Femur (tissue), 1 donor: ENCODE results near the gene POU2F1.

Experiments
- DNase-seq: peaks from one replicate; pipeline ENCODE4 v3.0.0-alpha.2; 2017

Gene POU2F1

DNA sequence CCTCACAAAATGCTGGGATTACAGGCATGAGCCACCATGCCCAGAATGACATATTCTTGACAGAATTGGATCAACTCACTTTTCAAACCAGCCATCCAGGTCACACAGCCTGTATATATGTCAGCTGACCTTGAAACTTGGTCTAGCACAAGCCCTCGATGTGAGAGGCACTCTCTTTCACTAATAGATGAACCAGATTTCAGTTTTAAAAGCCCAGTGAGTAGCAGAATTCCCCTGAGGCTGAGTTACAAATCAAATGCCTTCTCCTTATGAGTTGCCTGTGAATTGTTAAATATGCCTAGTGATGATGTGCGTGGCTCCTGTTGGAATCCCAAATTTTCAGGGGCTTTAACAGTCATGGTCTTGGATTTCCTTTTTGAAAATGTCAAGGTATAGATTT lies 208.9 kb downstream of the POU2F1 start:
- no peak for DNase-seq

DNA sequence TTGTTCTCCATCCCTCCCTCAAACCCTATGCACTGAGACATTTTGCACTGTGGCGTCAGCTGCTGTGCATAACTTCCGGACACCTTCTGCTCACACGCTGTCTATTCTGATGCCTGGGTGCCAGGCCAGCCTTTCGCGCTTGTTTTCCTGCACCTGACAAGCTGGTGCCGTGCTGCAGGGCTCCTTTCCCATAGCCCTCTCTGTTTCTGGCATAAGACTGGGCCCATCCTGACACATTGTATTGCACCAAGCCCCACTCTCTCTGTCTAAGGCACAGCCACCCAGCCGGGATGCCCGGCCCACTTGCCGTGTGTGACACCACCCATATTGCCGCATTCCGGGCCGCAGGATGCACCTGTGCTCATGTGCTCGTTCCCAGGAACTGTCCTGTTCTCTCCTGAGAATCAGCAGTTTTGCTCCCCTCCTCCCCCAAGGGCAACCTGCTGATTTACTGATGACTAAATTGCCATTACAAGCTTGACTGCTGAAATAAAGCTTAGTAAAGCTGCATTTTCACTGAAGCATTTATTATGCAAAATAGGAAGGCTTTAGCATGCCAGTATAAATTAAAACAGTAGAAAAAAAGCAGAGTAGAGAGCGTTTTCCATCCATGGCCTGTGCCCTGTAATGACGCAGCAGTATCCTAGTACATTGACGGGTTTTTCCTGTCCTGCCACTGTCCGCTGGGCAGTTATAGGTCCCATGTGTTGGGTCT lies 209.6 kb downstream of the POU2F1 start:
- no peak for DNase-seq

GRCh38 chr1:167430849-167431242 lies 210.2 kb downstream of the POU2F1 start:
- no peak for DNase-seq

DNA sequence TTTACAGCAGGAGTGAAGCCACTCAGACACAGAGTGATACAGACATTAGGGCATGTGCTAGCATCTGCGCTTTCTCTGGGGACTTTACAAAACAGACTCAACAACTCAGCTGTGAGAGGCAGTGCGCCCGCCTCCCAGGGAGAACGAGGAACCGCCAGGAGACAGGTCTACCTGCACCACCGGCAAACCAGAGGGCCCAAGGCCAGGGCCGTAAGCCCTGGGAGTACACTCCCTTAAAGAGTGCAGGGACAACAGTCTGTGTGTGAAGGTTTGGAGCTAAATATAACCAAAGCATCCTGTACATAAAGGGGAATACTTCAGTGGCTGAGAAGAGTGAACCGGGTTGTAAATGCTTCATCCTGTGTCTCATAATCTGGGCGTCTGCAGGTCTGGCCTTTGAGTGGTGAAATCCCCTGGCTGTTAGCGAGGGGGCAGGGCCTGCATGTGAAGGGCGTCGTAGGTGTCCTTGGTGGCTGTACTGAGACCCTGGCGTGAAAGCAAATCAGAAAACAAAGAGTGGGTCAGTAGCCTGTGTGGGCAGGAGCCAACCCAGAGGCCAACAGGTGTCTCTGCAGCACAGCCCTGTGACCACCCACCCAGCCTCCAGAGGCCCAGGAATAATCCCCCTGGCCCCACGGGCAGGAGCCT lies 210.7 kb downstream of the POU2F1 start:
- no peak for DNase-seq

- no peak for DNase-seq
Observed at GRCh38 chr1:167431909-167432650, 211.4 kb downstream of the POU2F1 start.

DNA sequence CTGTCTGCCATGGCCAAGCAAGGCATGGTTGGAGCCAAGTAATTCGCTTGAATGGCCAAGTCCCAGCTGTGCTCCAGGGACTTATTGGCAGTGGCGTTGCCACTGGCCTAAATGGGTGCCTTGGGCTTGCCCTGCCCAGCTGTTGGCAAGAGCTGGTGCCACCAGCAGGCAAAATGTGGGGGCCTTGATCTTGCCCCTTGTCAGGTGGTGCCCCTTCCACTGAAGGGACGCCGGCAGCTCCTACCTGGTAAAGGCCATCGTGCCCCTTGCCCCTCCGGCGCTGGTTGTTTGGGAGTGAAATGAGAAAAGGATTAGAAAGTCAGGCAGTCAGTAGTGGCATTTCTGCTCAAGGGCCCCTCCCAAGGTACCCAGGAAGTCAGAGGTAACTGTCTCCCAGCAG lies 212.1 kb downstream of the POU2F1 start:
- no peak for DNase-seq

GRCh38 chr1:167433884-167434283 lies 213.2 kb downstream of the POU2F1 start:
- no peak for DNase-seq

DNA sequence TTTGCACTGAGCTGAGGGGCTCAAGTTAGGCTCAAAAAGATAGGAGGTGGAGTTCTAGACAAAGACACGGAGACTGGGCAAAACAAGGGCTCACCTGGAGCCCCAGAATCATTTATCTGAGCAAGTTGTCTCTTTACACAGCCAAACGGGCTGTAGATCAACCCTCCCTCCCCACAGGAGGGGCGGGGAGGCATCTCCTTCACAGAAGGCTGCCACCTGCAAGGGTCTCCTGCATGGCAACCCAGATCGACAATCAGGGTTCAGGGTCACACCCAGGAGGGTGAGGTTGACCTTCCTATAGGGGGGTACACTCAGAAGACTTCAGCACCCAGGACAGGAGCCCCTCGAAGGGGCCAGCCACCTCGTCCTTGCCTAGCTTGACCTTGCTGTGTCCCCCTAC lies 213.6 kb downstream of the POU2F1 start:
- no peak for DNase-seq

DNA sequence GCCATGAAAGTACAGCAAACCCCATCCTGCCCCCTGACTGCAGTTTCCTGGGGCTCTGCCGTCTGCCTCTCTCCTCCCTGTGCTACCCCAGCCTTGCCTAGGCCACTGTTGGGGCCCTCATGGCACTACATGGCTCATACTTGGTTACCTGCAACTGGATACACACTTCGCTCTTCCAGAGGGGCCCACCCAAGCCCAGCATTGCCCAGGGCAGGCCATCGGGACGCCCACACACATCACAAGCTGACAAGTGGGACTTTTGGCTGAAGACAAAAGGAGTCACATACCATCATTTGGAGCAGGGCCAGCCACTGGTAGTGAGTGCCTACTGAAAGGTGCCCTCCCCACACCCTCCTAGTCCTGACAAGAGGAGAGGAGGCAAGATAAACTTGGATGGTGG lies 214.8 kb downstream of the POU2F1 start:
- DNase-seq = no peak

DNA sequence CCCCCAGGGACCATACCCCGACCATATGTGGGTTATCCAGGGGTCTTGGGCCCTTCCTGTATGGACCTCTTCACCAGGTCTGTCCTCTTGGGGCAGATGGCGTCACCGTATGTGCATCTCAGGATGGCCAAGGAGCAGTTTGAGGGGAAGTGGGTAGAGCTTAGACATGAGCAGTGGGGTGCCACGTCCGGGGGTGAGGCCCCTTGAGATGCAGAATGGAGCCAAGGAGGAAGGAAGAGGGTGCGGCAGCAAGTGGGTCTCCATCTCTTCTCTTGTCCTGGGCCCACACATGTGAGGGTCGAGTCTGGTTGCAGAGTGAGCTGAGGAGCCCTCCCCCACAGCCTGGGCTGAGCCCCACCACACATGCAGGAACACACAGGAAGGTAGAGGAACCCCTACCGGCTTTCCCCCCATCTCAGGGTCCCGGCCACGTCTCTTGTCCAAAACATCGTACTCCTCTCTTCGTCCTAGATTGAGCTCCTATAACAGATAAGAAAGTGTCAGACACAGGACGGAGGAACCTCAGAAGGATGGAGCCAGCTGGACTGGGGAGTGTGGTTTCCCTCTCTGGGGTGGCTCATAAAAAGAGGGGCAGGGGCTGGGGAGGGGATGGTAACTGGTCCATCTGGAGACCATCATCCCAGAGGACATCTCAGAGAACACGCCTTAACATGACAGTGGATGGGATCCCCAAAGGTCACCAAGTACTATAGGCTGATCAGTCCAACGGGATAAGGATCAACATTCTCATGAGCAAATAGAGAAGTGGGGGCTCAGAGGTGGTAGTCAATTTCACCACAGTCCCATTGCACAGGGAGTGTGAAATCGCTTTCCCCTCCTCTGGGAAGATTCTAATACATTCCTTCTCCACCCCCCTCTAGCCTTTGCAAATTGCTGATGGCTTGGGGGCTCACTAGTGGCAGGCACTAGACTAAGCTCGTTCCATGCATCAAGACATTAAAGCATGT lies 217.8 kb downstream of the POU2F1 start:
- DNase-seq = no peak

DNA sequence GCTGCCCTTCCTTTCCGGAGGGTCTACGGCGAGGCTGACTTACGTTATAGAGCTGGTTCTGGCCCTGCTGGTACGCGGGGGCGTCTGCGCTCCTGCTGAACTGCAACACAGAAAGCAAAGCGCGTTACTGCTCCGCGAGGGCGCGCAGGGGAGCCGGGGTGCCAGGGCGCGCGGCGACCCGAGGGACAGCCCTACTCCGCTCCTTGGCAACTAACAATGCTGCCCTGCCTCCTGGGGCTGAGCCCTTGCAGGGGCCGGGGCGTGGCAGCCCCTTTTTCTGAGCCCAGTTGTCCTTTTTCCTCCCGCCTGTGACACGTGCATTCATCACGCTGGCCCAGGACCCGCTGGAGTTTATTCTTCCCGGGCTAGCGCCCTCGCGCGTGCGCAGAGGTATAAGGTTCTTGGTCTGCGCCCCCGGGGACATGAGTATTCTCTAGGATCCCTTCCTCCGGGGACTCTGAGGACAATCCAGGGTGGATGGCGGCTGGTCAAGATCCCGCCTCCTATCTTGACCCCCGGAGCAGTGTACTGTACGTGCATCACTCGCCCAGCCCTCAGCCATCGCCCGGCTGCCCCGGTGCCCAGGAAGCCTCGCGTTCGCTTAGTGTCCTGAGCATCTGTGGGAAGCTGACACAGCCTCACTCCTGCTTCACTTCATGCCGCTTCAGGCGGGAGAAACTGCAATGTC lies 218.8 kb downstream of the POU2F1 start:
- DNase-seq = peak; percentile 51

- DNase-seq = no peak
Observed at GRCh38 chr1:167440345-167440744, 219.7 kb downstream of the POU2F1 start.

DNA sequence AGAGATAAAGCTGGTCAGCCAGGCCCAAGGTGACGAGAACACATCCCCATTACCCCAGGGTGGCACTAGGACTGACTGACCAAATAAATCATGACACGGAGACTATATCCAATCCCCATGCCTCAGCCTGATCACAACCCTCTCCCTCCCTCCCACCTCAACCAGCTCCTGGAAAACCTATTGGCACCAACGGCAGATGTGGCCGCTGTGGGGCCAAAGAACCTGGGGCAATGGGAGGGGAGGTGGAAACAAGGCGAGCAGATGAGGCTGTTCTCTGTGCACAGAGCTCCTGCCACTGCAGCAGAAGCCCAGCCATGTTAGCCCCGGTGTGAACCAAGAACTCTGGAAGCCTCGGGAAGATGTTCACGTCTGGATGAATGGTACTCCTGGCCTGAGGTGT lies 220.1 kb downstream of the POU2F1 start:
- no peak for DNase-seq

DNA sequence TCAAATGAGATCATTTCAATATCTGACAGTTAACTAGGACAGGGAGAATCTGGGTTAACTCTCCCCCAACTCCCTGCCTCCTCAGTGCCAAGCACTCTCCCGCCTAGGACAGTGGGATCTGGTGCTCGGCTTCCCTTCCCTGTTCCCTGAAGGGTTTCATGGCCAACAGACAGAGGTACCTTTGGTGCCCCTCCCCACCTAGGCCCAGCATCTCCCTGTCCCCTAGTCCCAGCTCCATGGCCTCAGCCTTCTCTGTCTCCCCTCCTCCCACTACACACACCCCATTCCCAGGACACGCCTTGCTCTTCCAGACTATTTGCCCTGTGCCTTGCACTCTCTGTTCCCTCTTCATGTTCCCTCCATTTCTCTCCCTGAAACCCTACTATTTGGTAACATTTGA lies 220.5 kb downstream of the POU2F1 start:
- no peak for DNase-seq

GRCh38 chr1:167442142-167442848 lies 221.6 kb downstream of the POU2F1 start:
- peak; percentile 86 for DNase-seq

DNA sequence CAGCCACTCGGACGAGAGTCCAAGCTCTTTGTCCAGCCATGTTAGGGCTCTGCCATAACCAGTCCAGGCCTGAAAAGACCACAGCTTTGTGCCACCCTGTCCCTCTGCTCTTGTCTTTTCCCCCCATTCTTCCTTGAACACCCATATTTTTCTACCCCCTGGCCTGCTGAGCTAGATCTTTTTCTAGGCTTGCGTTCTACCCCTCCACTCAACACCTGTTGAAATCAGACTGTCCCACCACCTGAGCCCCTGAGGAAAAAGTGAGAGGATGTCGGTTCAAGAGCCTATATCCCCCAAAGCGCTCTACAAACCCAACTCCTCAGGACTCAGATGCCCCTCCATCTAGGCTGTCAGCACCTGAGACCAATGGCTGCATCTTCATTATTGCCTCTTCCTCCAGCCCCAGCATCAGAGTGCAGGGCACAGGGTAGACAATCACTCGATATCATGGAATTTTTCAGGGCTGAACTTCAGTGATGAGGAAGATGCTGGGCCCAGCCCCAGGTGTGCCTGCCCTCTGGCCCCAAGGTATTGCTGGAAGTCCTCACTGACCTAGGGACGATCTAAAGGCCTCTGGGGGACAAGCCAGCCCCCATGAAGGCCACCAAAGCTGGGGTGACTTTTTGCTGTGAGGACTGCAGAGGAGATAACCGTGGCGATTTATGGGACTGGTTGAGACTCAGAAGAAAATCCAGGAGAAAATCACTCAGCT lies 222.3 kb downstream of the POU2F1 start:
- no peak for DNase-seq

DNA sequence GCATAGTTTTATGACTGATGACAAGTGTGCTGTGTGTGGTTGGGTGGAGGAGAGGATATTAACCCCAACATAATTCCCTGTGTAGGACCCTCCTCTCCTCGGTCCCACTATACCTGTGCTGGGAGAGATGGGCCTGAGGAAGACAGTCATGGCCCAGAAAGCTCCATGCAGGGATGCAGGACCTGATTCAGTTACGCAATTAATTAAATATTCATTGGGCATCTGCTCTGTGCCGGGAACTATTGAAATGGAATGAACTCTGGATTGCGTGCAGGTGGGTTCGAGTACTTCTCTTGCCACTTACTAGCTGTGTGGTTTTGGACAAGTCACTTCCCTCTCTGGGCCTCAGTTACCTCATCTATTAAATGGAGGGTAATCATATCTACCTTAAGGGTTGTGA lies 223.1 kb downstream of the POU2F1 start:
- no peak for DNase-seq

- no peak for DNase-seq
Observed at GRCh38 chr1:167446966-167447365, 226.3 kb downstream of the POU2F1 start.

GRCh38 chr1:167447521-167448136 lies 226.9 kb downstream of the POU2F1 start:
- DNase-seq = peak; percentile 39

GRCh38 chr1:167450843-167451242 lies 230.2 kb downstream of the POU2F1 start:
- DNase-seq = no peak
